HepG2 (cell line): ENCODE results near the gene ELMO2. TPM values are rescaled to one million over a fixed set of nuclear protein-coding genes. Genes with fewer than 3 reads are reported as not detected.

ENCODE experiments used
- ARNTL ChIP-seq: sonication (generic); formaldehyde crosslinking; IDR thresholded peaks from 2 replicates; pipeline ENCODE4 v1.4.0; 2020; ENCODE audit warnings: mild to moderate bottlenecking, missing genetic modification reagents
- FLYWCH1 ChIP-seq: sonication (generic); formaldehyde crosslinking; IDR thresholded peaks from 2 replicates; pipeline ENCODE4 v1.8.1; 2023; ENCODE audit warnings: mild to moderate bottlenecking, missing genetic modification reagents
- FOXM1 ChIP-seq: sonication (generic); formaldehyde crosslinking; IDR thresholded peaks from 2 replicates; pipeline ENCODE4 v1.5.0; 2020; ENCODE audit warnings: missing genetic modification reagents
- MAZ ChIP-seq, 2 experiments: sonication (generic) in 1 of 2; formaldehyde crosslinking in 1 of 2; IDR thresholded peaks; 2 replicates each; pipeline versions ENCODE4 v1.5.0 to v1.6.1; 2012 to 2020; ENCODE audit warnings: low read depth in 2 of 2, mild to moderate bottlenecking in 2 of 2, borderline replicate concordance in 1 of 2, improper control_type of control experiment in 1 of 2, low read length in 1 of 2, missing genetic modification reagents in 1 of 2, moderate library complexity in 1 of 2
- NCOA5 ChIP-seq: sonication (generic); formaldehyde crosslinking; IDR thresholded peaks from 2 replicates; pipeline ENCODE4 v1.4.0; 2020; ENCODE audit warnings: missing genetic modification reagents
- SOX13 ChIP-seq, 3 experiments: fragments of 450-650 bp in 1 of 3; sonication (generic) in 1 of 3; formaldehyde crosslinking in 1 of 3; IDR thresholded peaks in 2 of 3; conservative IDR thresholded peaks in 1 of 3; 2 replicates each; pipeline versions ENCODE4 v1.5.0 to v1.6.1; 2016 to 2020; ENCODE audit warnings: antibody characterized with exemption in 1 of 3, mild to moderate bottlenecking in 1 of 3, missing compliant biosample characterization in 1 of 3, missing genetic modification reagents in 1 of 3, moderate library complexity in 1 of 3
- SUZ12 ChIP-seq: fragments of 150-350 bp; IDR thresholded peaks from 2 replicates; pipeline ENCODE4 v1.6.1; 2014; ENCODE audit warnings: low read depth, low read length
- TBP ChIP-seq: sonication (generic); formaldehyde crosslinking; IDR thresholded peaks from 2 replicates; pipeline ENCODE4 v1.5.0; 2020; ENCODE audit warnings: missing genetic modification reagents
- ZNF501 ChIP-seq: sonication (generic); formaldehyde crosslinking; IDR thresholded peaks from 2 replicates; pipeline ENCODE4 v1.5.1; 2020; ENCODE audit warnings: mild to moderate bottlenecking, moderate library complexity, missing genetic modification reagents
- ZNF558 ChIP-seq: sonication (generic); formaldehyde crosslinking; IDR thresholded peaks from 2 replicates; pipeline ENCODE4 v1.9.0; 2022; ENCODE audit warnings: mild to moderate bottlenecking, missing genetic modification reagents, borderline replicate concordance
- ZNF674 ChIP-seq: sonication (generic); formaldehyde crosslinking; IDR thresholded peaks from 2 replicates; pipeline ENCODE4 v1.5.0; 2020; ENCODE audit warnings: low read depth, mild to moderate bottlenecking, missing genetic modification reagents
- polyA plus RNA-seq, 8 experiments: library from polyadenylated mRNA; depleted of rRNA in 3 of 8; stranded (reverse) in 7 of 8; unstranded in 1 of 8; fragments of >200 nt; fragmentation: Illumina TruSeq in 4 of 8; extraction: Trizol in 4 of 8; gene quantifications; 2 replicates each; pipeline versions ENCODE4 v1.2.1 to v1.2.3, GENCODE V29; 2011 to 2016; ENCODE audit warnings: low read depth in 4 of 8, missing spikeins in 1 of 8, mixed read lengths in 1 of 8; ENCODE audit not compliant: insufficient read depth in 1 of 8
- total RNA-seq, 5 experiments: library from RNA; depleted of rRNA; stranded (reverse); fragments of >200 nt; fragmentation: Illumina TruSeq; extraction: Trizol; gene quantifications; 2 replicates each; pipeline ENCODE4 v1.2.3, GENCODE V29; 2016; ENCODE audit warnings: low read depth in 1 of 5
- TF ChIP-seq, protein P1 (sequence below), 2 experiments: sonication (generic) in 1 of 2; formaldehyde crosslinking in 1 of 2; IDR thresholded peaks; 2 replicates each; pipeline versions ENCODE4 v1.4.0 to v1.6.1; 2018 to 2020; ENCODE audit warnings: missing genetic modification reagents in 2 of 2, borderline replicate concordance in 1 of 2, low read depth in 1 of 2, mild to moderate bottlenecking in 1 of 2, missing biosample characterization in 1 of 2
- TF ChIP-seq, protein P2 (sequence below): sonication (generic); formaldehyde crosslinking; IDR thresholded peaks from 2 replicates; pipeline ENCODE4 v1.8.0; 2022; ENCODE audit warnings: mild to moderate bottlenecking, missing genetic modification reagents, moderate library complexity
- TF ChIP-seq, protein P3 (sequence below): sonication (generic); formaldehyde crosslinking; IDR thresholded peaks from 2 replicates; pipeline ENCODE4 v1.9.0; 2021; ENCODE audit warnings: mild to moderate bottlenecking, missing genetic modification reagents
- TF ChIP-seq, protein P4 (sequence below): sonication (generic); formaldehyde crosslinking; IDR thresholded peaks from 2 replicates; pipeline ENCODE4 v1.4.0; 2020; ENCODE audit warnings: mild to moderate bottlenecking, missing genetic modification reagents

ELMO2 gene
- total and polyA plus RNA-seq, 2 of the 13 experiments (the other 11 are each of a cell fraction or from before 2014, with no cell fraction given): 30.6 to 35.7 TPM

DNA sequence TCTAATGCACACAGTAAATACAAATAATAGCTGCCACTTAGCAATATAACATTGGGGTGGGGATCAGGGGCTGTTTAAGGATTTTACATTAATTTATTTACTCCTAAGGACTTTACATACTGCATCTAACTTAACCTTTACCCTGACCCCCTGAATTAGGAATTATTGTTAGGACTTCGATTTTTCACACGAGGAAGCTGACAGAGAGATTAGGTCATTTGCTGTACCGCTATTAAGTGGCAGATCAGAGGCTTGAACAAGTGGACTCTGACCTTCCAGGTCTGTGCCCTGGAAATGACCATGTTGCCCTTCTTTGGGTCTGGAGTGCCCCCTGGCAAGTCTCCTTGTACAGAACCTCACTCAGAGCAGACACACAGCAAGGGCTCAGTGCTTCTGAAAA lies 5.2 kb upstream of the ELMO2 start (continued):
- TF ChIP-seq, protein P1, sequence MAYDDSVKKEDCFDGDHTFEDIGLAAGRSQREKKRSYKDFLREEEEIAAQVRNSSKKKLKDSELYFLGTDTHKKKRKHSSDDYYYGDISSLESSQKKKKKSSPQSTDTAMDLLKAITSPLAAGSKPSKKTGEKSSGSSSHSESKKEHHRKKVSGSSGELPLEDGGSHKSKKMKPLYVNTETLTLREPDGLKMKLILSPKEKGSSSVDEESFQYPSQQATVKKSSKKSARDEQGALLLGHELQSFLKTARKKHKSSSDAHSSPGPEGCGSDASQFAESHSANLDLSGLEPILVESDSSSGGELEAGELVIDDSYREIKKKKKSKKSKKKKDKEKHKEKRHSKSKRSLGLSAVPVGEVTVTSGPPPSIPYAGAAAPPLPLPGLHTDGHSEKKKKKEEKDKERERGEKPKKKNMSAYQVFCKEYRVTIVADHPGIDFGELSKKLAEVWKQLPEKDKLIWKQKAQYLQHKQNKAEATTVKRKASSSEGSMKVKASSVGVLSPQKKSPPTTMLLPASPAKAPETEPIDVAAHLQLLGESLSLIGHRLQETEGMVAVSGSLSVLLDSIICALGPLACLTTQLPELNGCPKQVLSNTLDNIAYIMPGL (CRISPR knock-in tag; IDR thresholded peaks at IDR 0.05; ENCODE audit: borderline replicate concordance in 1 of 2, low read depth in 1 of 2): no peak; a peak in 1 of 4 replicates
- TF ChIP-seq TBP (CRISPR knock-in tag) (no peak), ZNF674 (CRISPR knock-in tag) (no peak), ZNF558 (CRISPR knock-in tag) (no peak), FOXM1 (no peak), NCOA5 (CRISPR knock-in tag) (no peak), MAZ (IDR thresholded peaks at IDR 0.05; ENCODE audit: borderline replicate concordance, low read depth, low read length) (no peak), MAZ (CRISPR knock-in tag; IDR thresholded peaks at IDR 0.05; ENCODE audit: low read depth) (peak; percentile 15; the same call in 1 of the 2 replicates), ZNF501 (CRISPR knock-in tag) (no peak), FLYWCH1 (CRISPR knock-in tag) (no peak), SOX13 (IDR thresholded peaks at IDR 0.05) (no peak), SOX13 (CRISPR knock-in tag; conservative IDR thresholded peaks at IDR 0.05 in 1 of 2, IDR thresholded peaks at IDR 0.05 in 1 of 2) (peak in 1 of 2 experiments; percentile 18; a peak in 1 of 4 replicates), SUZ12 (no peak), ARNTL (no peak)
- TF ChIP-seq, protein P2, sequence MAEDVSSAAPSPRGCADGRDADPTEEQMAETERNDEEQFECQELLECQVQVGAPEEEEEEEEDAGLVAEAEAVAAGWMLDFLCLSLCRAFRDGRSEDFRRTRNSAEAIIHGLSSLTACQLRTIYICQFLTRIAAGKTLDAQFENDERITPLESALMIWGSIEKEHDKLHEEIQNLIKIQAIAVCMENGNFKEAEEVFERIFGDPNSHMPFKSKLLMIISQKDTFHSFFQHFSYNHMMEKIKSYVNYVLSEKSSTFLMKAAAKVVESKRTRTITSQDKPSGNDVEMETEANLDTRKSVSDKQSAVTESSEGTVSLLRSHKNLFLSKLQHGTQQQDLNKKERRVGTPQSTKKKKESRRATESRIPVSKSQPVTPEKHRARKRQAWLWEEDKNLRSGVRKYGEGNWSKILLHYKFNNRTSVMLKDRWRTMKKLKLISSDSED: no peak
- TF ChIP-seq, protein P3, sequence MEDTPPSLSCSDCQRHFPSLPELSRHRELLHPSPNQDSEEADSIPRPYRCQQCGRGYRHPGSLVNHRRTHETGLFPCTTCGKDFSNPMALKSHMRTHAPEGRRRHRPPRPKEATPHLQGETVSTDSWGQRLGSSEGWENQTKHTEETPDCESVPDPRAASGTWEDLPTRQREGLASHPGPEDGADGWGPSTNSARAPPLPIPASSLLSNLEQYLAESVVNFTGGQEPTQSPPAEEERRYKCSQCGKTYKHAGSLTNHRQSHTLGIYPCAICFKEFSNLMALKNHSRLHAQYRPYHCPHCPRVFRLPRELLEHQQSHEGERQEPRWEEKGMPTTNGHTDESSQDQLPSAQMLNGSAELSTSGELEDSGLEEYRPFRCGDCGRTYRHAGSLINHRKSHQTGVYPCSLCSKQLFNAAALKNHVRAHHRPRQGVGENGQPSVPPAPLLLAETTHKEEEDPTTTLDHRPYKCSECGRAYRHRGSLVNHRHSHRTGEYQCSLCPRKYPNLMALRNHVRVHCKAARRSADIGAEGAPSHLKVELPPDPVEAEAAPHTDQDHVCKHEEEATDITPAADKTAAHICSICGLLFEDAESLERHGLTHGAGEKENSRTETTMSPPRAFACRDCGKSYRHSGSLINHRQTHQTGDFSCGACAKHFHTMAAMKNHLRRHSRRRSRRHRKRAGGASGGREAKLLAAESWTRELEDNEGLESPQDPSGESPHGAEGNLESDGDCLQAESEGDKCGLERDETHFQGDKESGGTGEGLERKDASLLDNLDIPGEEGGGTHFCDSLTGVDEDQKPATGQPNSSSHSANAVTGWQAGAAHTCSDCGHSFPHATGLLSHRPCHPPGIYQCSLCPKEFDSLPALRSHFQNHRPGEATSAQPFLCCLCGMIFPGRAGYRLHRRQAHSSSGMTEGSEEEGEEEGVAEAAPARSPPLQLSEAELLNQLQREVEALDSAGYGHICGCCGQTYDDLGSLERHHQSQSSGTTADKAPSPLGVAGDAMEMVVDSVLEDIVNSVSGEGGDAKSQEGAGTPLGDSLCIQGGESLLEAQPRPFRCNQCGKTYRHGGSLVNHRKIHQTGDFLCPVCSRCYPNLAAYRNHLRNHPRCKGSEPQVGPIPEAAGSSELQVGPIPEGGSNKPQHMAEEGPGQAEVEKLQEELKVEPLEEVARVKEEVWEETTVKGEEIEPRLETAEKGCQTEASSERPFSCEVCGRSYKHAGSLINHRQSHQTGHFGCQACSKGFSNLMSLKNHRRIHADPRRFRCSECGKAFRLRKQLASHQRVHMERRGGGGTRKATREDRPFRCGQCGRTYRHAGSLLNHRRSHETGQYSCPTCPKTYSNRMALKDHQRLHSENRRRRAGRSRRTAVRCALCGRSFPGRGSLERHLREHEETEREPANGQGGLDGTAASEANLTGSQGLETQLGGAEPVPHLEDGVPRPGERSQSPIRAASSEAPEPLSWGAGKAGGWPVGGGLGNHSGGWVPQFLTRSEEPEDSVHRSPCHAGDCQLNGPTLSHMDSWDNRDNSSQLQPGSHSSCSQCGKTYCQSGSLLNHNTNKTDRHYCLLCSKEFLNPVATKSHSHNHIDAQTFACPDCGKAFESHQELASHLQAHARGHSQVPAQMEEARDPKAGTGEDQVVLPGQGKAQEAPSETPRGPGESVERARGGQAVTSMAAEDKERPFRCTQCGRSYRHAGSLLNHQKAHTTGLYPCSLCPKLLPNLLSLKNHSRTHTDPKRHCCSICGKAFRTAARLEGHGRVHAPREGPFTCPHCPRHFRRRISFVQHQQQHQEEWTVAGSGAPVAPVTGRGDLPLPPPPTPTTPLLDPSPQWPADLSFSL (CRISPR knock-in tag): 0 out of 2 replicates have a peak, but pooled peaks have one; percentile 7
- TF ChIP-seq, protein P4, sequence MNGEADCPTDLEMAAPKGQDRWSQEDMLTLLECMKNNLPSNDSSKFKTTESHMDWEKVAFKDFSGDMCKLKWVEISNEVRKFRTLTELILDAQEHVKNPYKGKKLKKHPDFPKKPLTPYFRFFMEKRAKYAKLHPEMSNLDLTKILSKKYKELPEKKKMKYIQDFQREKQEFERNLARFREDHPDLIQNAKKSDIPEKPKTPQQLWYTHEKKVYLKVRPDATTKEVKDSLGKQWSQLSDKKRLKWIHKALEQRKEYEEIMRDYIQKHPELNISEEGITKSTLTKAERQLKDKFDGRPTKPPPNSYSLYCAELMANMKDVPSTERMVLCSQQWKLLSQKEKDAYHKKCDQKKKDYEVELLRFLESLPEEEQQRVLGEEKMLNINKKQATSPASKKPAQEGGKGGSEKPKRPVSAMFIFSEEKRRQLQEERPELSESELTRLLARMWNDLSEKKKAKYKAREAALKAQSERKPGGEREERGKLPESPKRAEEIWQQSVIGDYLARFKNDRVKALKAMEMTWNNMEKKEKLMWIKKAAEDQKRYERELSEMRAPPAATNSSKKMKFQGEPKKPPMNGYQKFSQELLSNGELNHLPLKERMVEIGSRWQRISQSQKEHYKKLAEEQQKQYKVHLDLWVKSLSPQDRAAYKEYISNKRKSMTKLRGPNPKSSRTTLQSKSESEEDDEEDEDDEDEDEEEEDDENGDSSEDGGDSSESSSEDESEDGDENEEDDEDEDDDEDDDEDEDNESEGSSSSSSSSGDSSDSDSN (CRISPR knock-in tag): no peak
